ENCODE measurements around the gene NID1.

DNA sequence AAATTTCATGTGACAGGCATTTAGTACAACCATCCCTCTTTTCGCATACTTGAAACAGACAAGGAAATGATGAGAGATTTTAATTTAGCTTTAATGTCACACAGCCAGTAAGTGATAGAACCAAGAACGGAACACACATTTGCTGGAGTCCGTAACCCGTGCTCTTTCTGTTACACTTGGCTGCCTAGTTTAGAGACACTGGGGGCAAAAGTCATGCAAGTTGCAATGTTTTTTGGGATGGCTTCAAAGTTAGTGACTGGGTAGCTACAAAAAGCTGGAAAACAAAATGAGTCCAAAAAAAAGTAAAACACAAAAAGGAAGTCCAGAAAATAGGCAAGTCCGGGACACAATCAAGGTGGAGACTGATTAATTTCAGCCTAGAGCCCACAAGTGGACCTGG, 5.9 kb downstream of the NID1 start:
- no peak for TF ChIP-seq POLR2A (IDR thresholded peaks at IDR 0.05)
- TF ChIP-seq, protein P1, sequence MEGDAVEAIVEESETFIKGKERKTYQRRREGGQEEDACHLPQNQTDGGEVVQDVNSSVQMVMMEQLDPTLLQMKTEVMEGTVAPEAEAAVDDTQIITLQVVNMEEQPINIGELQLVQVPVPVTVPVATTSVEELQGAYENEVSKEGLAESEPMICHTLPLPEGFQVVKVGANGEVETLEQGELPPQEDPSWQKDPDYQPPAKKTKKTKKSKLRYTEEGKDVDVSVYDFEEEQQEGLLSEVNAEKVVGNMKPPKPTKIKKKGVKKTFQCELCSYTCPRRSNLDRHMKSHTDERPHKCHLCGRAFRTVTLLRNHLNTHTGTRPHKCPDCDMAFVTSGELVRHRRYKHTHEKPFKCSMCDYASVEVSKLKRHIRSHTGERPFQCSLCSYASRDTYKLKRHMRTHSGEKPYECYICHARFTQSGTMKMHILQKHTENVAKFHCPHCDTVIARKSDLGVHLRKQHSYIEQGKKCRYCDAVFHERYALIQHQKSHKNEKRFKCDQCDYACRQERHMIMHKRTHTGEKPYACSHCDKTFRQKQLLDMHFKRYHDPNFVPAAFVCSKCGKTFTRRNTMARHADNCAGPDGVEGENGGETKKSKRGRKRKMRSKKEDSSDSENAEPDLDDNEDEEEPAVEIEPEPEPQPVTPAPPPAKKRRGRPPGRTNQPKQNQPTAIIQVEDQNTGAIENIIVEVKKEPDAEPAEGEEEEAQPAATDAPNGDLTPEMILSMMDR (IDR thresholded peaks at IDR 0.05), result no peak

Measured in thyroid gland (tissue), 4 donors.